Retinal pigment epithelial cell (primary cell): ENCODE data around the gene ERICH3.

Source experiments
- DNase-seq: peaks from one replicate; pipeline ENCODE4 v3.0.0-alpha.2; 2010; ENCODE audit warnings: low read depth
- H3K4me3 ChIP-seq: 2 replicates; pipeline ENCODE4 v1.5.1; 2011; ENCODE audit warnings: mild to moderate bottlenecking, low read length, control low read depth, moderate library complexity
- CTCF ChIP-seq: conservative IDR thresholded peaks from 2 replicates; pipeline ENCODE4 v1.5.1; 2011; ENCODE audit warnings: low read depth, low read length, control low read depth, inconsistent platforms

ERICH3 gene

GRCh38 chr1:74522148-74522547, 151.4 kb downstream of the ERICH3 start:
- no peak for TF ChIP-seq CTCF
- no peak for DNase-seq

More at GRCh38 chr1:74522148-74522547, 151.4 kb downstream of the ERICH3 start:
- no peak overlapping the region for H3K4me3 ChIP-seq
